ENCODE data around the gene MXD3. TPM values are rescaled to one million over a fixed set of nuclear protein-coding genes. Genes with fewer than 3 reads are reported as not detected.

MXD3 gene
- total RNA-seq, 2 experiments from 2014 or later, result 60.2 to 117 TPM

GRCh38 chr5:177338251-177339106, 26.8 kb upstream of the MXD3 start:
- peak overlapping the region; percentile 53 for H3K27ac Mint-ChIP-seq
- H3K36me3 Mint-ChIP-seq, result peaks cover 54% of the 10 kb centered on the region
- CTCF ChIA-PET, result interaction anchor here (0.9 to 1.5 kb wide), 2 partner anchors 20 to 52 kb away, joined by 3 to 4 read pairs; no protein-coding TSS in a partner anchor

GRCh38 chr5:177336603-177337494, 25.2 kb upstream of the MXD3 start:
- CTCF ChIA-PET, result interaction anchor here (0.5 to 2.0 kb wide), 6 partner anchors 9 to 73 kb away, joined by 3 to 10 read pairs (median 3); partner anchors contain the start of gene LMAN2
- H3K36me3 Mint-ChIP-seq, result peaks cover 51% of the 10 kb centered on the region

More at GRCh38 chr5:177338251-177339106, 26.8 kb upstream of the MXD3 start:
- no peak for ATAC-seq
- H3K9me3 Mint-ChIP-seq (ENCODE audit: low read depth), result no peaks in the 10 kb centered on the region
- H3K4me1 Mint-ChIP-seq, result peaks cover 28% of the 10 kb centered on the region
- no peak for DNase-seq
- no peaks in the 10 kb centered on the region for H3K27me3 Mint-ChIP-seq
- H3K4me3 Mint-ChIP-seq, result no peak overlapping the region

GRCh38 chr5:177336112-177336511, 24.4 kb upstream of the MXD3 start:
- Mint-ChIP-seq H3K36me3 (peaks cover 44% of the 10 kb centered on the region), H3K27me3 (no peaks in the 10 kb centered on the region)

More at GRCh38 chr5:177336603-177337494, 25.2 kb upstream of the MXD3 start:
- H3K27me3 Mint-ChIP-seq, result no peaks in the 10 kb centered on the region
- DNase-seq, result no peak
- H3K9me3 Mint-ChIP-seq (ENCODE audit: low read depth), result no peaks in the 10 kb centered on the region
- H3K4me3 Mint-ChIP-seq, result no peak overlapping the region
- H3K27ac Mint-ChIP-seq, result no peak overlapping the region
- peaks cover 26% of the 10 kb centered on the region for H3K4me1 Mint-ChIP-seq
- no peak for ATAC-seq

GRCh38 chr5:177335701-177336065, 24.0 kb upstream of the MXD3 start:
- Mint-ChIP-seq H3K4me1 (peaks cover 28% of the 10 kb centered on the region), H3K27me3 (no peaks in the 10 kb centered on the region), H3K9me3 (ENCODE audit: low read depth) (no peaks in the 10 kb centered on the region), H3K4me3 (no peak overlapping the region), H3K36me3 (peaks cover 45% of the 10 kb centered on the region), H3K27ac (no peak overlapping the region)
- DNase-seq (no peak), ATAC-seq (no peak)
- CTCF ChIA-PET, result interaction anchor here (0.8 to 2.0 kb wide), 6 partner anchors 8 to 55 kb away, joined by 3 to 10 read pairs (median 5); partner anchors contain the start of gene LMAN2

More at GRCh38 chr5:177336112-177336511, 24.4 kb upstream of the MXD3 start:
- Mint-ChIP-seq H3K27ac (no peak overlapping the region), H3K4me1 (peaks cover 27% of the 10 kb centered on the region), H3K4me3 (no peak overlapping the region), H3K9me3 (ENCODE audit: low read depth) (no peaks in the 10 kb centered on the region)
- ATAC-seq (peak; percentile 63), DNase-seq (no peak)
- CTCF ChIA-PET, result interaction anchor here (0.5 to 2.0 kb wide), 7 partner anchors 9 to 73 kb away, joined by 3 to 10 read pairs (median 3); partner anchors contain the start of gene LMAN2

- no peaks in the 10 kb centered on the region for H3K9me3 Mint-ChIP-seq (ENCODE audit: low read depth)
- H3K36me3 Mint-ChIP-seq, result peaks cover 42% of the 10 kb centered on the region
- H3K27me3 Mint-ChIP-seq, result no peaks in the 10 kb centered on the region
- DNase-seq, result no peak
- no peak overlapping the region for H3K27ac Mint-ChIP-seq
- no peak for ATAC-seq
- no peak overlapping the region for H3K4me3 Mint-ChIP-seq
- peaks cover 24% of the 10 kb centered on the region for H3K4me1 Mint-ChIP-seq
- CTCF ChIA-PET, result interaction anchor here (1.3 to 2.0 kb wide), 3 partner anchors 16 to 54 kb away, joined by 3 to 10 read pairs (median 8); no protein-coding TSS in a partner anchor
Observed at GRCh38 chr5:177334781-177335700, 23.3 kb upstream of the MXD3 start.

GRCh38 chr5:177334155-177334551, 22.5 kb upstream of the MXD3 start:
- peaks cover 15% of the 10 kb centered on the region for H3K4me1 Mint-ChIP-seq
- no peaks in the 10 kb centered on the region for H3K9me3 Mint-ChIP-seq (ENCODE audit: low read depth)
- H3K36me3 Mint-ChIP-seq, result peaks cover 36% of the 10 kb centered on the region
- no peaks in the 10 kb centered on the region for H3K27me3 Mint-ChIP-seq
- CTCF ChIA-PET, result no interaction called here
- H3K4me3 Mint-ChIP-seq, result no peak overlapping the region
- H3K27ac Mint-ChIP-seq, result no peak overlapping the region
- ATAC-seq (no peak), DNase-seq (no peak)

- Mint-ChIP-seq H3K4me3 (no peak overlapping the region), H3K36me3 (peaks cover 31% of the 10 kb centered on the region), H3K27me3 (no peaks in the 10 kb centered on the region), H3K4me1 (peaks cover 11% of the 10 kb centered on the region), H3K27ac (peak overlapping the region; percentile 64), H3K9me3 (ENCODE audit: low read depth) (no peaks in the 10 kb centered on the region)
- ATAC-seq, result no peak
- CTCF ChIA-PET, result no interaction called here
- no peak for DNase-seq
Observed at GRCh38 chr5:177333420-177334154, 21.9 kb upstream of the MXD3 start.

GRCh38 chr5:177332896-177333260, 21.2 kb upstream of the MXD3 start:
- ATAC-seq (no peak), DNase-seq (no peak)
- CTCF ChIA-PET, result no interaction called here
- Mint-ChIP-seq H3K36me3 (peaks cover 31% of the 10 kb centered on the region), H3K9me3 (ENCODE audit: low read depth) (no peaks in the 10 kb centered on the region), H3K4me1 (peaks cover 15% of the 10 kb centered on the region), H3K27me3 (no peaks in the 10 kb centered on the region), H3K4me3 (no peak overlapping the region), H3K27ac (no peak overlapping the region)

- ATAC-seq (no peak), DNase-seq (no peak)
- no peaks in the 10 kb centered on the region for H3K27me3 Mint-ChIP-seq
- no peaks in the 10 kb centered on the region for H3K9me3 Mint-ChIP-seq (ENCODE audit: low read depth)
- no peak overlapping the region for H3K27ac Mint-ChIP-seq
- H3K36me3 Mint-ChIP-seq, result peaks cover 32% of the 10 kb centered on the region
- CTCF ChIA-PET, result interaction anchor here (0.8 to 1.6 kb wide), 2 partner anchors 14 to 15 kb away, joined by 3 to 8 read pairs; no protein-coding TSS in a partner anchor
- peaks cover 19% of the 10 kb centered on the region for H3K4me1 Mint-ChIP-seq
- no peak overlapping the region for H3K4me3 Mint-ChIP-seq
Observed at GRCh38 chr5:177332031-177332895, 20.6 kb upstream of the MXD3 start.

GRCh38 chr5:177330991-177331842, 19.5 kb upstream of the MXD3 start:
- Mint-ChIP-seq H3K36me3 (peaks cover 28% of the 10 kb centered on the region), H3K27me3 (no peaks in the 10 kb centered on the region), H3K9me3 (ENCODE audit: low read depth) (no peaks in the 10 kb centered on the region), H3K27ac (no peak overlapping the region), H3K4me1 (peaks cover 19% of the 10 kb centered on the region), H3K4me3 (no peak overlapping the region)
- DNase-seq, result no peak
- CTCF ChIA-PET, result interaction anchor here (0.8 to 1.6 kb wide), 3 partner anchors 14 to 72 kb away, joined by 3 to 8 read pairs (median 4); no protein-coding TSS in a partner anchor
- ATAC-seq, result no peak

Data from activated CD8-positive, alpha-beta memory T cell treated with anti-CD3 and anti-CD28 coated beads, Interleukin-2, amount 10 ng/mL, durations not matched to agents 7 days and 5 days (primary cell).